Mucosa of descending colon (tissue), 3 donors: Measurements from ENCODE around the gene SLC25A45. TPM values are rescaled to one million over a fixed set of nuclear protein-coding genes. Genes with fewer than 3 reads are reported as not detected.

Experiments
- ATAC-seq: fragments of 200-7000 bp; cut with Tn5 transposase; one replicate; pipeline ENCODE4 v1.9.1; 2020; ENCODE audit warnings: mild to moderate bottlenecking, moderate library complexity
- DNase-seq, 3 donors: peaks; one replicate each; pipeline ENCODE4 v3.0.0-alpha.2; 2020
- H3K36me3 ChIP-seq: fragments of 200-600 bp; one replicate; pipeline ENCODE4 v1.8.0; 2021; ENCODE audit warnings: low read depth, mild to moderate bottlenecking
- H3K4me1 ChIP-seq: fragments of 200-600 bp; one replicate; pipeline ENCODE4 v1.8.0; 2021; ENCODE audit warnings: low read depth, mild to moderate bottlenecking
- H3K4me3 ChIP-seq: fragments of 200-600 bp; one replicate; pipeline ENCODE4 v1.8.0; 2021; ENCODE audit warnings: mild to moderate bottlenecking
- H3K9me3 ChIP-seq: fragments of 200-600 bp; one replicate; pipeline ENCODE4 v1.8.0; 2021; ENCODE audit warnings: mild to moderate bottlenecking
- intact Hi-C, 2 donors: fragments of 100-400 bp; cut with DNase I in 1 of 2; cut with micrococcal nuclease in 1 of 2; formaldehyde crosslinking; loops; one replicate each; pipeline versions ENCODE4 v1.11.0 to v1.11.1; 2022; cut with DNase I, micrococcal nuclease
- total RNA-seq, 3 donors: library from RNA; stranded (reverse); fragmentation: NEBNext Ultra II Directional in 2 of 3; extraction: Animal tissue kit (Norgen Biotek cat#: 25700) in 2 of 3; gene quantifications; one replicate each; pipeline versions ENCODE4 v1.2.1 to v1.2.4, GENCODE V29; 2021 to 2023
- TF ChIP-seq, protein P1 (sequence below): fragments of 200-600 bp; IDR thresholded peaks from one replicate; pipeline ENCODE4 v1.8.0; 2022; ENCODE audit warnings: antibody characterized with exemption, mild to moderate bottlenecking
- donor health status: DM: no; HTN: no; CAD: no; lungs with moderate emphysema.
- donor health status: DM: no; HTN: no; CAD: no.
- donor health status: DM: no; HTN: yes; CAD: no.

Gene SLC25A45
- total RNA-seq, 3 donors from 2014 or later: 8.0 to 10.5 (median 10.1) TPM

DNA sequence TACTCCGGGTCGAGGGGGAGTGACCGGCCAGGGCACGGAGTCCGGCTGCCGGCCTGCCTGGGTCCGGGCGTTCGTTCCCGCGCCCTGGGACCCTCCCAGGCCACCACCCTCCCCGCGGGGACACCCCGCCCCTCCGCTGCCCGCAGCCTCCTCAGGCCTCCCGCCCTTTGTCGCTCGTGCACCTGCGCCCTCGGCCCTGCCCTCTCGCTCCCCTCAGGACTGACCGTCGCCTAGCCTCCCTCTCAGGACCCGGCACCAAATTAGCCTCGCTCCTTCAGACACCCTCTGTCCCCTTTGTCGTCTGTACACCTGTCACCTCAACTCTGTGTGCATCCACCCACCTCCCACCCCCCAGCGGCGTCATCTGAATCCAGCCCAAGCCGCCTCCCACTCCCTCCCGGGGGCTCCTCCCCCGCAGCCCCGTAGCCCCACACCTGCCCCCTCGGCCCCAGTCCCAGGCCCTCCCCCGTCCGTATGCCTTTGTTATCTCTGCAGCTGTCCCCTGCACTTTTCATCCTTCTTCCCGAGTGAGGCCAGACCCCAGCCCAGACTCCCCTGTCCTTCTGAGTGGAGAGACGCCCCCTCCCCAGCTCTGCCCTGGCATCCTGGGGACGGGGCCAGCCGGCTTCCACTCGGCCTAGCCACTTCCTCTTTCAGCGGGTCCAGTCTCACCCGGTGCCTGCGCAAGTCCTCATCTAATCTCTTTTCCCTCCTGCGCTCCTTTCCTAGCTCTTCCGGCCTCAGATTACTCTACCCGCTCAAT is 27.3 kb downstream of the SLC25A45 start:
- H3K9me3 ChIP-seq: no peaks in the 10 kb centered on the region
- H3K36me3 ChIP-seq: peaks cover 7% of the 10 kb centered on the region
- H3K4me1 ChIP-seq: peaks cover 11% of the 10 kb centered on the region
- H3K4me3 ChIP-seq: peak overlapping the region; percentile 27
- TF ChIP-seq, protein P1, sequence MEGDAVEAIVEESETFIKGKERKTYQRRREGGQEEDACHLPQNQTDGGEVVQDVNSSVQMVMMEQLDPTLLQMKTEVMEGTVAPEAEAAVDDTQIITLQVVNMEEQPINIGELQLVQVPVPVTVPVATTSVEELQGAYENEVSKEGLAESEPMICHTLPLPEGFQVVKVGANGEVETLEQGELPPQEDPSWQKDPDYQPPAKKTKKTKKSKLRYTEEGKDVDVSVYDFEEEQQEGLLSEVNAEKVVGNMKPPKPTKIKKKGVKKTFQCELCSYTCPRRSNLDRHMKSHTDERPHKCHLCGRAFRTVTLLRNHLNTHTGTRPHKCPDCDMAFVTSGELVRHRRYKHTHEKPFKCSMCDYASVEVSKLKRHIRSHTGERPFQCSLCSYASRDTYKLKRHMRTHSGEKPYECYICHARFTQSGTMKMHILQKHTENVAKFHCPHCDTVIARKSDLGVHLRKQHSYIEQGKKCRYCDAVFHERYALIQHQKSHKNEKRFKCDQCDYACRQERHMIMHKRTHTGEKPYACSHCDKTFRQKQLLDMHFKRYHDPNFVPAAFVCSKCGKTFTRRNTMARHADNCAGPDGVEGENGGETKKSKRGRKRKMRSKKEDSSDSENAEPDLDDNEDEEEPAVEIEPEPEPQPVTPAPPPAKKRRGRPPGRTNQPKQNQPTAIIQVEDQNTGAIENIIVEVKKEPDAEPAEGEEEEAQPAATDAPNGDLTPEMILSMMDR: no peak
- peak; percentile 52 to 76 (median 69) for DNase-seq
- intact Hi-C loops: no loop called here
- peak; percentile 44 for ATAC-seq

DNA sequence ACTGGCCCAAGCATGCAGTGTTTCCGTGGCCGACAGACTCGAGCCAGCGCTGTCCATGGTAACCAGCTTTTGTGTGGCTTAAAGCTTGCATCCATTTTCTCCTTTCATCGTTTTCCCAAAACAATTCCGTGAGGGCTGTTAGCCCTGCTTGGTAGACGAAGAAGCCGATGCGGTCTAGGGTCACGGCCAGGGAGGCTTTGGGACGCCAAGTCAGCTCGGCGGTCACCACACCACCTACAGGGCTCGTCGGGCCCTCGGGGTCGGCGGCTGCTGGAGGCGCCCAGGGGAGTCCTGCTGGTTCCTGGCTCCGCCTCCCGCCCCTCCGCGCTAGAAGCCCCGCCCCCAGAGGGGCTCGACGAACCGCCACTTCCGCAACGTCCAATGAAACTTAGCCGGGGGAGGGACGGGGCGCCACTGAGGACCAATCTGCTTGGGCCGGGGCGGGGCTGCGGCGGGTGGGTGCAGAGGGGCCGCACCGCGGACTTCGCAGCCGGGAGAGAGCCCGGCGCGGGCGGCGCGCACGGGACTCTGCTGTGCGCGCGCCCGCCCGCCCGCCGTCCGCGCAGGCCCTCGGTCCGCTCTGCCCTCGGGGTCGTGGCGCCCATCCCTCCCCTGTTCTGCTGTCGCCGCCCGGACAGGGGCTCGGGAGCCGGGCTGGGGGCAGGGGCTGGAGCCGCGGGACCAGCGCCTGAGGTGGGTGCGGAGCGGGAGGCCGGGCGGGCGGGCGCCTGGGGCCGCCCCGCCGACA is 28.0 kb downstream of the SLC25A45 start, which contains the start of gene TIGD3:
Gene TIGD3, plus strand, starts transcription at position 487 of the 748 bp plus-strand sequence. CDS start 1,058 bp downstream, outside the sequence.
- intact Hi-C loops: no loop called here
- peak within 1 kb of the TSS; percentile 27 for H3K4me3 ChIP-seq
- TF ChIP-seq, protein P1: no peak
- DNase-seq (peak; percentile 98 to 99 (median 98)), ATAC-seq (peak; percentile 94)
- peaks cover 7% of the 10 kb centered on the region for H3K36me3 ChIP-seq
- peaks cover 11% of the 10 kb centered on the region for H3K4me1 ChIP-seq
- no peaks in the 10 kb centered on the region for H3K9me3 ChIP-seq

DNA sequence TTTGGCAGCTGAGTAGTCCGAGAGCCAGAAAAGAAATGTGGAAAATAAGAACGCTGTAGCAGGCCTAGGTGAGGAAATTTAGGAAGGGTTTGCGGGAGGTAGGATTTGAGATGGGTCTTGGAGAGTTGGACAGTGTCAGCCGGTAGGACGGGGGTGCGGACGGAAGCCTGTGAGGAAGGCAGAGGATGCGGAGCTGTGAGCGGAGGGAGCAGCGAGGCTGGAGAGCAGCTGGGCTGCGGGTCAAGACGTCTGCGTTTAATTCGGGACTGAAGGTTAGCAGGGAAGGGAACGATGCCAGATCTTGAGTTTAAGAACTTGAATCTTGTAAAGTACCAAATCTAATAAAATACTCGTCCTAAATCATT is 28.6 kb downstream of the SLC25A45 start:
- Histone ChIP-seq H3K9me3 (no peaks in the 10 kb centered on the region), H3K4me3 (no peak overlapping the region), H3K4me1 (peaks cover 11% of the 10 kb centered on the region), H3K36me3 (peaks cover 10% of the 10 kb centered on the region)
- TF ChIP-seq, protein P1: no peak
- peak; percentile 0 for ATAC-seq
- peak in 1 of 3 donors; percentile 54 for DNase-seq
- intact Hi-C loops: no loop called here

DNA sequence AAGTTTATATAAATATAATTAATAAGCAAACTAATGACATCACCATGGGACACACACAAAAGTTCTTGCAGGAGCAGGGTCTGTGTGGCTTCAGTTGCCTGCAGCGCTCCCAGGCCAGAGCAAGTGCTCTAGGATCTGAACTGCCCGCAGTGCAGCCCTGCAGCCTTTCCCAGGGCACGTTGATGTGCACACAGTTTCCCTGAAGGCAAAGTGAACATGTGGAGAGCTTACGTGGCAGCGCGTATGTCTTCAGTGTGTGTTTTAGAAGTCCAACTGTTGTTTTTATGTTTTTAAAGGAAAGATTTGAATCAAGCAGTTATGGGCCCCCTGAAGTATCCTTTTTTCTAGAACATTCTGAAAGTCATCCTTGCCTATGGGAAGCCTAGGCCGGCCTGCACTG is 29.1 kb downstream of the SLC25A45 start:
- Histone ChIP-seq H3K4me3 (no peak overlapping the region), H3K36me3 (peaks cover 12% of the 10 kb centered on the region), H3K9me3 (no peaks in the 10 kb centered on the region), H3K4me1 (peaks cover 11% of the 10 kb centered on the region)
- no peak for ATAC-seq
- TF ChIP-seq, protein P1: no peak
- intact Hi-C loops: no loop called here
- DNase-seq: peak in 1 of 3 donors; percentile 33

DNA sequence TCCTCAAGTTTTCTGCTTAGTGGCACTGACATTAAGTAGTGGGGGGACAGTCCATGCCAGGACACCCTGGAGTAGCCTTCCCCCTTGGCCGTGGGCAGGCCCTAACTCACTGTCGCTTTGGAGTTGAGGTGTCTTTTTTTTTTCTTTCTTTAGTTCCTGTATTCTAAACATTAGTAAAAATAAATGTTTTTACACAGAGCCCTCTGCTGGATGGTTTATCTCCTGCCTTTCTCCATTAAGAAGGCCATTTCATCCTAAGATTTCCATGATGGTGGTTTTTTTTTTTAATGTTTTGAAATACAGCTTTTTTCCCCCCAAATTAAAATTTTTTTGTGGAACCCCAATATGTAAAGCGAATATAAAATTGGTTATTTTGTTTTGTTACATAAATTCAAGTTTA is 29.7 kb downstream of the SLC25A45 start:
- ATAC-seq (no peak), DNase-seq (no peak)
- TF ChIP-seq, protein P1: no peak
- peaks cover 12% of the 10 kb centered on the region for H3K36me3 ChIP-seq
- no peak overlapping the region for H3K4me3 ChIP-seq
- peaks cover 11% of the 10 kb centered on the region for H3K4me1 ChIP-seq
- intact Hi-C loops: no loop called here
- no peaks in the 10 kb centered on the region for H3K9me3 ChIP-seq
